ENCODE results near the gene ABTB2. TPM values are rescaled to one million over a fixed set of nuclear protein-coding genes. Genes with fewer than 3 reads are reported as not detected.

The ABTB2 gene
- polyA plus RNA-seq, 1 experiment = 6.3 TPM

DNA sequence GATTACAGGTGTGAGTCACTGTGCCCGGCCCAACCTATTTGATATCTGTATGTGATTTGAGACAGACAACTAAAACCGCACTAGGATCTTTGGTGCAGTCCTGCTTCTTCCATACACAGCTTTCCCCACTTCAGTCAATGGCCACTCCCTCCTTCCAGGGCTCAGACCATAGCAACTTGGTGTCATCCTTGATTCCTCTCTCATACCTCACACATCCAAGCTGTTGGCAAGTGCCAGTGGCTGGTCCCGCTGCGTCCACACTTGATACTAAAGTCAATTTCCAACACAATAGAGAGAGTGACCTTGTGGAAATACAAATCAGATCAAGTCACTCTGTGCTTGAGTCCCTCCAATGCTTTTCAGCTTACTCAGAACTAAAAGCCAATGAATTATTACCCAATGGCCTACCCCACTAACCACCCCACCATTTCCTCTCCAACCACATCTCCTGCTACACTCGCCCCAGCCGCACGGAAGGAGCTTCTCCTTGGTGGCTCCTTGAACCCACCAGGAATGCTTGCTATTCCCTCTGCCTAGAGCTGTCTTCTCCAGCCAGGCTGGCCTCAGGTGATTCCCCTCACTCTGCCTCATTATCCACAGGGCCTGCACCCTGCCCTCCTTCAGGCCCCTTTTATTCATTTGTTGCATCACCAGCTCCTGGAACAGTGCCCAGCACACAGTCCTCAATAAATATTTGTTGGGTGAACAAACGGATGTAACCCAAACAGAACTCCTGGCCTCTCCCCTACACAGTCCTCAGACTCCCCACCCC, 12.9 kb downstream of the ABTB2 start:
- peak; percentile 88 for DNase-seq (ENCODE audit: low read depth)
- no peak overlapping the region for H3K4me3 ChIP-seq (ENCODE audit: low read depth, low read length)
- no peaks in the 10 kb centered on the region for H3K27me3 ChIP-seq (ENCODE audit: control insufficient read depth, insufficient read depth, low read length)
- TF ChIP-seq CTCF (IDR thresholded peaks at IDR 0.05; ENCODE audit: insufficient read depth, low read depth, low read length) = no peak
- POLR2A ChIA-PET = interaction anchor here (1.4 kb wide), 1 partner anchor 12 kb away, joined by 4 read pairs; the partner anchor contains the start of gene ABTB2
- CTCF ChIA-PET = interaction anchor here (0.6 to 8.5 kb wide), 7 partner anchors 12 to 170 kb away, joined by 3 to 45 read pairs (median 4); partner anchors contain the start of gene ABTB2
- no peaks in the 10 kb centered on the region for H3K36me3 ChIP-seq (ENCODE audit: control insufficient read depth, insufficient read depth, low read length)

GRCh38 chr11:34344410-34344767, 13.4 kb downstream of the ABTB2 start:
- no peak for TF ChIP-seq CTCF (IDR thresholded peaks at IDR 0.05; ENCODE audit: insufficient read depth, low read depth, low read length)
- H3K4me3 ChIP-seq (ENCODE audit: low read depth, low read length) = no peak overlapping the region
- DNase-seq (ENCODE audit: low read depth) = no peak
- no peaks in the 10 kb centered on the region for H3K27me3 ChIP-seq (ENCODE audit: control insufficient read depth, insufficient read depth, low read length)
- H3K36me3 ChIP-seq (ENCODE audit: control insufficient read depth, insufficient read depth, low read length) = no peaks in the 10 kb centered on the region
- ChIA-PET POLR2A (no interaction called here), CTCF (interaction anchor here (1.1 to 8.5 kb wide), 5 partner anchors 11 to 170 kb away, joined by 3 to 45 read pairs (median 12); partner anchors contain the start of gene ABTB2)

- no peak for TF ChIP-seq CTCF (IDR thresholded peaks at IDR 0.05; ENCODE audit: insufficient read depth, low read depth, low read length)
- DNase-seq (ENCODE audit: low read depth) = no peak
- CTCF ChIA-PET = interaction anchor here (1.0 to 8.5 kb wide), 4 partner anchors 9 to 169 kb away, joined by 5 to 45 read pairs (median 21); partner anchors contain the start of gene ABTB2
- POLR2A ChIA-PET = no interaction called here
- Histone ChIP-seq H3K27me3 (ENCODE audit: control insufficient read depth, insufficient read depth, low read length) (no peaks in the 10 kb centered on the region), H3K36me3 (ENCODE audit: control insufficient read depth, insufficient read depth, low read length) (no peaks in the 10 kb centered on the region), H3K4me3 (ENCODE audit: low read depth, low read length) (no peak overlapping the region)
Measured at GRCh38 chr11:34343686-34344085, 14.1 kb downstream of the ABTB2 start.

DNA sequence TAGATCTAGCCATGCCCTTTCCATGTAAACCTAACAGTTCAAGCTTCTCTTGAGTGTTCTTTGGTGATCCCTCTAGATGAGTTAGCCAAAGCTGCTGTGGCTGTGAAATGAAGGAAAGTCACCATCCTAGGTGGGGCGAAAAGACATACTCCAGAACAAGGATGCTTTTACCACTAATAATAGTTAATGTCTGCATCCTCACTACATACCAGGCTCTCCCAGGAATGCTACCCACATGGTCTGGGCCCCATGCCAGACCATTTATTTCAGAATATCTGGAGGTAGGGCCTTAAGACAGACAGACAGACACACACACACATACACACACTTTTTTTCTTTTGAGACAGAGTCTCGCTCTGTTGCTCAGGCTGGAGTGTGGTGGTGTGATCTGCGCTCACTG, 14.7 kb downstream of the ABTB2 start:
- no peaks in the 10 kb centered on the region for H3K27me3 ChIP-seq (ENCODE audit: control insufficient read depth, insufficient read depth, low read length)
- POLR2A ChIA-PET = no interaction called here
- no peaks in the 10 kb centered on the region for H3K36me3 ChIP-seq (ENCODE audit: control insufficient read depth, insufficient read depth, low read length)
- CTCF ChIA-PET = interaction anchor here (1.0 to 8.5 kb wide), 3 partner anchors 9 to 169 kb away, joined by 5 to 45 read pairs (median 9); partner anchors contain the start of gene ABTB2
- no peak for DNase-seq (ENCODE audit: low read depth)
- no peak for TF ChIP-seq CTCF (IDR thresholded peaks at IDR 0.05; ENCODE audit: insufficient read depth, low read depth, low read length)
- H3K4me3 ChIP-seq (ENCODE audit: low read depth, low read length) = no peak overlapping the region

GRCh38 chr11:34341931-34342533, 15.8 kb downstream of the ABTB2 start:
- no peak for DNase-seq (ENCODE audit: low read depth)
- CTCF ChIA-PET = interaction anchor here (0.8 to 8.5 kb wide), 7 partner anchors 10 to 167 kb away, joined by 3 to 45 read pairs (median 4); partner anchors contain the start of gene ABTB2

More at GRCh38 chr11:34341931-34342533, 15.8 kb downstream of the ABTB2 start:
- no peak overlapping the region for H3K4me3 ChIP-seq (ENCODE audit: low read depth, low read length)
- H3K36me3 ChIP-seq (ENCODE audit: control insufficient read depth, insufficient read depth, low read length) = no peaks in the 10 kb centered on the region
- POLR2A ChIA-PET = no interaction called here
- 0 out of 2 replicates have a peak, but pooled peaks have one; percentile 6 for TF ChIP-seq CTCF (IDR thresholded peaks at IDR 0.05; ENCODE audit: insufficient read depth, low read depth, low read length)
- no peaks in the 10 kb centered on the region for H3K27me3 ChIP-seq (ENCODE audit: control insufficient read depth, insufficient read depth, low read length)

Measured in BJ (cell line).